Stomach (tissue), 9 donors: ENCODE results near the gene MON1A. TPM values are rescaled to one million over a fixed set of nuclear protein-coding genes. Genes with fewer than 3 reads are reported as not detected.
A peak's percentile ranks its signal among the peaks of the same experiment; 100 is the strongest.

Experiments used
- DNase-seq, 2 donors: peaks; one replicate each; pipeline versions ENCODE4 v3.0.0 to v3.0.0-alpha.2; 2013 to 2019
- H3K27ac ChIP-seq, 5 donors: fragments of 200-600 bp in 4 of 5; sonication (generic) in 4 of 5; one replicate each; pipeline ENCODE4 v1.5.1; 2013 to 2019; ENCODE audit warnings: mild to moderate bottlenecking in 1 of 5, moderate library complexity in 1 of 5
- H3K27me3 ChIP-seq, 3 donors: fragments of 200-600 bp; sonication (generic); one replicate each; pipeline ENCODE4 v1.5.1; 2017 to 2019; ENCODE audit warnings: mixed run types in 1 of 3
- H3K36me3 ChIP-seq, 4 donors: fragments of 200-600 bp; sonication (generic); 1 replicate in 3 of 4; 2 replicates in 1 of 4; pipeline ENCODE4 v1.5.1; 2016 to 2019
- H3K4me1 ChIP-seq, 4 donors: fragments of 200-600 bp; sonication (generic); one replicate each; pipeline ENCODE4 v1.5.1; 2016 to 2019
- H3K4me3 ChIP-seq, 4 donors: fragments of 200-600 bp; sonication (generic) in 3 of 4; one replicate each; pipeline ENCODE4 v1.5.1; 2016 to 2019; ENCODE audit warnings: mild to moderate bottlenecking in 1 of 4
- H3K9me3 ChIP-seq, 4 donors: fragments of 200-600 bp; sonication (generic); one replicate each; pipeline ENCODE4 v1.5.1; 2016 to 2019
- CTCF ChIP-seq, 7 experiments: fragments of 450-650 bp in 4 of 7; fragments of 200-600 bp in 3 of 7; sonication (generic) in 3 of 7; IDR thresholded peaks; one replicate each; pipeline ENCODE4 v1.5.1; 2016 to 2019; ENCODE audit warnings: antibody characterized with exemption in 7 of 7, control low read depth in 2 of 7, mild to moderate bottlenecking in 1 of 7
- EP300 ChIP-seq: sonication (generic); formaldehyde crosslinking; IDR thresholded peaks from one replicate; pipeline ENCODE4 v1.6.1; 2017; ENCODE audit warnings: antibody characterized with exemption
- POLR2A ChIP-seq, 4 donors: fragments of 450-650 bp; IDR thresholded peaks; one replicate each; pipeline ENCODE4 v1.6.1; 2016; ENCODE audit warnings: antibody characterized with exemption in 4 of 4, control low read depth in 2 of 4, mild to moderate bottlenecking in 1 of 4, moderate library complexity in 1 of 4
- POLR2AphosphoS5 ChIP-seq, 3 donors: sonication (generic); formaldehyde crosslinking; IDR thresholded peaks; one replicate each; pipeline ENCODE4 v1.6.1; 2016; ENCODE audit warnings: antibody characterized with exemption in 3 of 3
- WGBS, 5 donors: extraction: QIAGEN DNeasy Blood & Tissue Kit in 3 of 5; methylation state at CpG; one replicate each; pipeline versions ENCODE4 v1.1.5 to v1.1.7; 2013 to 2018; 5-methylcytosine and 5-hydroxymethylcytosine counted together
- intact Hi-C: fragments of 100-400 bp; cut with DNase I; formaldehyde crosslinking; loops from one replicate; pipeline ENCODE4 v1.15.1; 2023; ENCODE audit warnings: low total_unique reads
- polyA plus RNA-seq, 3 donors: library from polyadenylated mRNA; stranded (reverse); fragments of 200-250 nt; gene quantifications; one replicate each; pipeline ENCODE4 v1.2.3, GENCODE V29; 2013
- total RNA-seq, 5 donors: library from RNA; depleted of rRNA; stranded (reverse); fragments of >200 nt; gene quantifications; one replicate each; pipeline versions ENCODE4 v1.1.0 to v1.2.3, GENCODE V29; 2014 to 2016
- donor health status: healthy with polysubstance abuse.
- donor health status: Bipolar disorder and iron deficiency.
- donor health status: healthy.

The MON1A gene
- total and polyA plus RNA-seq, 8 donors: 3.9 to 33.8 (median 9.3) TPM

GRCh38 chr3:49877716-49878115, 51.9 kb downstream of the MON1A start:
- DNase-seq: no peak
- Histone ChIP-seq H3K27ac (no peak overlapping the region), H3K27me3 (no peaks in the 10 kb centered on the region), H3K4me3 (no peak overlapping the region), H3K36me3 (no peaks in the 10 kb centered on the region), H3K4me1 (peaks cover 10 to 23% (median 20%) of the 10 kb centered on the region in 4 donors), H3K9me3 (no peaks in the 10 kb centered on the region)
- WGBS, 5 donors: 78 to 89% (median 80%) methylated on average over 1 to 2 of the region's 2 CpGs
- TF ChIP-seq POLR2AphosphoS5 (IDR thresholded peaks at IDR 0.05): no peak
- no peak for TF ChIP-seq EP300
- no peak for TF ChIP-seq CTCF (IDR thresholded peaks at IDR 0.05)
- TF ChIP-seq POLR2A (IDR thresholded peaks at IDR 0.05): no peak
- intact Hi-C loops: no loop called here

GRCh38 chr3:49876567-49876966, 53.0 kb downstream of the MON1A start:
- TF ChIP-seq POLR2A (IDR thresholded peaks at IDR 0.05) (no peak), EP300 (no peak), CTCF (IDR thresholded peaks at IDR 0.05) (no peak), POLR2AphosphoS5 (IDR thresholded peaks at IDR 0.05) (no peak)
- H3K4me1 ChIP-seq: peaks cover under 1 to 13% (median 10%) of the 10 kb centered on the region in 4 donors
- H3K27ac ChIP-seq: no peak overlapping the region
- no peaks in the 10 kb centered on the region for H3K36me3 ChIP-seq
- peaks cover 0 to 2% (median 0%) of the 10 kb centered on the region in 3 donors for H3K27me3 ChIP-seq
- 76 to 81% (median 78%) methylated on average over 5 of the region's 5 CpGs for WGBS, 5 donors
- no peak overlapping the region for H3K4me3 ChIP-seq
- intact Hi-C loops: no loop called here
- DNase-seq: no peak
- H3K9me3 ChIP-seq: no peaks in the 10 kb centered on the region

- WGBS, 5 donors: 56 to 88% (median 62%) methylated on average over 3 to 8 of the region's 8 CpGs
- intact Hi-C loops: no loop called here
- no peak overlapping the region for H3K27ac ChIP-seq
- TF ChIP-seq EP300 (no peak), CTCF (IDR thresholded peaks at IDR 0.05) (no peak), POLR2A (IDR thresholded peaks at IDR 0.05) (no peak), POLR2AphosphoS5 (IDR thresholded peaks at IDR 0.05) (peak in 1 of 3 donors; percentile 30)
- H3K4me3 ChIP-seq: no peak overlapping the region
- peaks cover 11 to 32% (median 25%) of the 10 kb centered on the region in 3 donors for H3K27me3 ChIP-seq
- H3K4me1 ChIP-seq: peaks cover 11 to 15% (median 14%) of the 10 kb centered on the region in 4 donors
- no peaks in the 10 kb centered on the region for H3K9me3 ChIP-seq
- DNase-seq: peak; percentile 61 to 73
- H3K36me3 ChIP-seq: no peaks in the 10 kb centered on the region
Observed at GRCh38 chr3:49873623-49874022, 56.0 kb downstream of the MON1A start.

GRCh38 chr3:49872801-49873281, 56.8 kb downstream of the MON1A start:
- no peaks in the 10 kb centered on the region for H3K9me3 ChIP-seq
- TF ChIP-seq CTCF (IDR thresholded peaks at IDR 0.05) (no peak), POLR2AphosphoS5 (IDR thresholded peaks at IDR 0.05) (no peak), POLR2A (IDR thresholded peaks at IDR 0.05) (no peak), EP300 (no peak)
- H3K36me3 ChIP-seq: no peaks in the 10 kb centered on the region
- no peak overlapping the region for H3K4me3 ChIP-seq
- H3K4me1 ChIP-seq: peaks cover 11 to 15% (median 14%) of the 10 kb centered on the region in 4 donors
- DNase-seq: peak in 1 of 2 donors; percentile 46
- 48 to 71% (median 63%) methylated on average over 3 to 4 of the region's 4 CpGs for WGBS, 5 donors
- H3K27me3 ChIP-seq: peaks cover 11 to 40% (median 33%) of the 10 kb centered on the region in 3 donors
- intact Hi-C loops: no loop called here
- H3K27ac ChIP-seq: no peak overlapping the region
